Activated naive CD4-positive, alpha-beta T cell treated with anti-CD3 and anti-CD28 coated beads, Interleukin-2, amount 50 U/mL, for 24 hours (primary cell): Measurements from ENCODE around the gene CCNY.

Source experiments
- H3K27ac Mint-ChIP-seq: one replicate; pipeline ENCODE4 v1.8.0; 2021; ENCODE audit warnings: mild to moderate bottlenecking, mixed read lengths
- H3K27me3 Mint-ChIP-seq: one replicate; pipeline ENCODE4 v1.8.0; 2021; ENCODE audit warnings: mixed read lengths
- H3K36me3 Mint-ChIP-seq: one replicate; pipeline ENCODE4 v1.8.0; 2021; ENCODE audit warnings: mixed read lengths
- H3K4me1 Mint-ChIP-seq: one replicate; pipeline ENCODE4 v1.8.0; 2021; ENCODE audit warnings: mixed read lengths
- H3K4me3 Mint-ChIP-seq: one replicate; pipeline ENCODE4 v1.8.0; 2021; ENCODE audit warnings: mild to moderate bottlenecking, mixed read lengths
- H3K9me3 Mint-ChIP-seq: one replicate; pipeline ENCODE4 v1.8.0; 2021; ENCODE audit warnings: mixed read lengths

CCNY gene

DNA sequence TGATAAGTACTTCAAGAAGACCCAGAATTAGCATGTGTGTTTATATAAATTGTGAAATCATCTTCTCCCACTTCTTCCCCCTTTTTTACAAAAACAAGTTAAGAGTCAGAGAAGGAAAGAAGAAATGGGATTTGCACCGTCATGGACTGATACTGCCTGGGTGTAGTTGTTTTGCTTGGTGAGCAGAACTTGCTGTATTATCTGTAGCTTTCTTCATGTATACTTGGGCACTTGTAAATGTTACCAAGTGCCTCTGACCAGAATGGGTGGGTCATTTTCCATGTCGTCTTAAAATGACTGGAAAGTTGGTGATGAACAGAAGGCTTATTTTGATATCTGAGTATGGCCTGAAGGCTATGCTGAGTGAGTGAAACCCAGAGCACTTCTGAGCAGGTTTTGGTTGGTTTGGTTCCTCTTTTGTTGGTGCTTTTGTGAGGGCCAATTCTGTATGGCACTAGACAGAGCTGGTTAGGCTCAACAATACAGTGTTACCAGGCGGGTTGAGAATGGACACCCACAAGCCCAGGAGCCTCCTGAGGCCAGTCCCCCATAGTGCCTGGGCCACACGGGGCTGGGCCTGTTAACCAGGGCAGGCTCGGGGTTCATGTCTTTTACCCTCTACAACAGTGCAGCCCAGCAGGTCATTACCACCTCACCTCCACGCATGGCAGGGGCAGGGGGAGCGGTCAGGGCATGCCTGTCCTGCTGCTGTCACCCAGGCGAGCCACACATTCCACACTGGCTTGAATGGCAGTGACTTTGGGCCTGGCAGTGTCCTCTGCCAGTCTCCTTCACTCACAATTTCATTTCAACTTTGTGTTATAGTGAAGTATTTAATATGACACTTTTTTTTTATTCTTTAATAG, 115.1 kb downstream of the CCNY start:
- H3K4me1 Mint-ChIP-seq: peaks cover 85% of the 10 kb centered on the region
- H3K9me3 Mint-ChIP-seq: no peaks in the 10 kb centered on the region
- peak overlapping the region; percentile 71 for H3K27ac Mint-ChIP-seq
- no peak overlapping the region for H3K4me3 Mint-ChIP-seq
- H3K27me3 Mint-ChIP-seq: no peaks in the 10 kb centered on the region
- H3K36me3 Mint-ChIP-seq: peaks cover 6% of the 10 kb centered on the region

- Mint-ChIP-seq H3K27ac (no peak overlapping the region), H3K4me3 (no peak overlapping the region), H3K36me3 (peaks cover 3% of the 10 kb centered on the region), H3K4me1 (peaks cover 90% of the 10 kb centered on the region), H3K27me3 (no peaks in the 10 kb centered on the region), H3K9me3 (no peaks in the 10 kb centered on the region)
Measured at GRCh38 chr10:35452171-35452570, 115.9 kb downstream of the CCNY start.

DNA sequence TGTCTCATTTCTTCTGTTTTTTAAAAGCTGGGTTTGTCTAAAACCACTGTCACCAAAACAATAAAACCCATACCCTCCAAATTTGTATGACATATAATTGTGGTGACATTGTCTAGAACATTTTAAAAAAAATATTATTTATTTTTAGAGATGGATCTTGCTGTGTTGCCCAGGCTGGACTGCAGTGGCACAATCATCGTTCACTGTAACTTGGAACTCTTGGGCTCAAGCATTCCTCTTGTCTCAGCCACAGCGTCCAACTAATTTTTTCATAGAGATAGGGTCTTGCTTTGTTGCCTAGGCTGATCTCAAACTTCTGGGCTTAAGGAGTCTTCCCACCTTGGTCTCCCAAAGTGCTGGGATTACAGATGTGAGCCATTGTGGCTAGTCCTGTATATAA, 116.5 kb downstream of the CCNY start:
- H3K27ac Mint-ChIP-seq: no peak overlapping the region
- H3K36me3 Mint-ChIP-seq: peaks cover 3% of the 10 kb centered on the region
- no peak overlapping the region for H3K4me3 Mint-ChIP-seq
- H3K4me1 Mint-ChIP-seq: peaks cover 87% of the 10 kb centered on the region
- no peaks in the 10 kb centered on the region for H3K9me3 Mint-ChIP-seq
- H3K27me3 Mint-ChIP-seq: no peaks in the 10 kb centered on the region

DNA sequence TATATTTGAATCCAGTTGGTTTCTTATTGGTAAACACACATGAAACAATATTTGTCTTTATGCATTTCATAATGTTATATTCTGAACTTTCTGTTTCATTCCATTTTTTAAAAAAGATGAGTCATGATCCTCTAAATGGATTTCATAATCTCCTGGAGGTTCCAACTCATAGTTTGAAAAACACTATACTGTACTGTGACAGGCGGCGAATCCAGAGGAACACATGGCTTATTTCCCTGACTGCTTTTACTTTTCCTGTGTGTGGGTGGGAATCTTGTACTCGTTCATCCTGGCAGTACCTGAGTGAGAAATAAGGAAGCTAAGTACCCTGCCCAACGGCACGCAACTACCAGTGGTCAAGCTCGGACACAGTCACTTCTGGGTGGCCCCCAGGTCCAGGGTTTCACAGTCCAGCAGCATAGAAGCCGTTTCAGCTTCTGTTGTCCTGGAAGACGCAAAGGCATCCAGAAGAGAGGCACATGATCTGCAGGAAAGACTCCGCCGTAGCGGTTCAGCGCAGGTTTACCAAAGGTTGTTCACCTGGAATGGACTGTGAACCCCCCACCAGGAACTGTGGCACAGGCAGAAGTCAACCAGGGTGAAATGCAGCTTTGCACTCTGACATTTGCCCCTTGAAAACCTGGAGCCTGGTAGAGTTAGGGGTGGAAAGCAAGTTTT, 117.7 kb downstream of the CCNY start:
- peaks cover 3% of the 10 kb centered on the region for H3K36me3 Mint-ChIP-seq
- H3K27ac Mint-ChIP-seq: peak overlapping the region; percentile 30
- H3K9me3 Mint-ChIP-seq: no peaks in the 10 kb centered on the region
- H3K4me1 Mint-ChIP-seq: peaks cover 76% of the 10 kb centered on the region
- H3K27me3 Mint-ChIP-seq: no peaks in the 10 kb centered on the region
- no peak overlapping the region for H3K4me3 Mint-ChIP-seq

- peaks cover 3% of the 10 kb centered on the region for H3K36me3 Mint-ChIP-seq
- peaks cover 53% of the 10 kb centered on the region for H3K4me1 Mint-ChIP-seq
- H3K27ac Mint-ChIP-seq: no peak overlapping the region
- no peaks in the 10 kb centered on the region for H3K27me3 Mint-ChIP-seq
- H3K4me3 Mint-ChIP-seq: no peak overlapping the region
- H3K9me3 Mint-ChIP-seq: no peaks in the 10 kb centered on the region
Measured at GRCh38 chr10:35456153-35456720, 119.9 kb downstream of the CCNY start.

DNA sequence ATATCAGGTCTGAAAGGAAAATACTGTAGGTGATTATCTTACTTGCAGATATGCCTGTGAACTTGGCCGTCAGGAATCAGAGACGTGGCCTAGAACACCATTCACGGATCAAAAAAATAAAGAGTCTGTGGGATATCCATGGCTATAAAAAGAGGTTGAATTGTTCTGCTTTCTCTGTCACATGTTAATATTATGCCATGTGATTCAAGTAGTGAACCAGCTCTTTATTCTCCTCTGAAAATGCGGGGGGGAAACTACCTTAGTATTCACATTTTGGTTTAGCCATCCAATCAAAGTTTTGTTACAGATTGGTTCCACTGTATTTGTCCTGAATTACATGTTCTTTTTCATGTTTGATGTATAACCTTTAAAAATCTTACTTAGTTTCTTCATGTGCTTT, 120.5 kb downstream of the CCNY start:
- peaks cover 48% of the 10 kb centered on the region for H3K4me1 Mint-ChIP-seq
- no peaks in the 10 kb centered on the region for H3K27me3 Mint-ChIP-seq
- peak overlapping the region; percentile 10 for H3K27ac Mint-ChIP-seq
- peaks cover 3% of the 10 kb centered on the region for H3K36me3 Mint-ChIP-seq
- no peaks in the 10 kb centered on the region for H3K9me3 Mint-ChIP-seq
- H3K4me3 Mint-ChIP-seq: no peak overlapping the region

- H3K4me3 Mint-ChIP-seq: peak overlapping the region; percentile 70
- H3K27me3 Mint-ChIP-seq: no peaks in the 10 kb centered on the region
- H3K4me1 Mint-ChIP-seq: peaks cover 33% of the 10 kb centered on the region
- peaks cover 3% of the 10 kb centered on the region for H3K36me3 Mint-ChIP-seq
- H3K9me3 Mint-ChIP-seq: no peaks in the 10 kb centered on the region
- H3K27ac Mint-ChIP-seq: peak overlapping the region; percentile 81
Measured at GRCh38 chr10:35458500-35459448, 122.5 kb downstream of the CCNY start.

- Mint-ChIP-seq H3K36me3 (peaks cover 3% of the 10 kb centered on the region), H3K4me3 (peak overlapping the region; percentile 70)
Measured at GRCh38 chr10:35459449-35459847, 123.1 kb downstream of the CCNY start.

GRCh38 chr10:35460852-35461460, 124.6 kb downstream of the CCNY start:
- Mint-ChIP-seq H3K4me1 (peaks cover 15% of the 10 kb centered on the region), H3K27ac (peak overlapping the region; percentile 24), H3K9me3 (no peaks in the 10 kb centered on the region), H3K27me3 (no peaks in the 10 kb centered on the region), H3K36me3 (no peaks in the 10 kb centered on the region), H3K4me3 (no peak overlapping the region)

More at GRCh38 chr10:35459449-35459847, 123.1 kb downstream of the CCNY start:
- Mint-ChIP-seq H3K4me1 (peaks cover 30% of the 10 kb centered on the region), H3K27me3 (no peaks in the 10 kb centered on the region), H3K9me3 (no peaks in the 10 kb centered on the region), H3K27ac (peak overlapping the region; percentile 81)

GRCh38 chr10:35462491-35462934, 126.2 kb downstream of the CCNY start:
- H3K27ac Mint-ChIP-seq: no peak overlapping the region
- no peaks in the 10 kb centered on the region for H3K36me3 Mint-ChIP-seq
- H3K4me3 Mint-ChIP-seq: peak overlapping the region; percentile 41
- no peaks in the 10 kb centered on the region for H3K27me3 Mint-ChIP-seq
- H3K4me1 Mint-ChIP-seq: peaks cover 8% of the 10 kb centered on the region
- H3K9me3 Mint-ChIP-seq: no peaks in the 10 kb centered on the region

DNA sequence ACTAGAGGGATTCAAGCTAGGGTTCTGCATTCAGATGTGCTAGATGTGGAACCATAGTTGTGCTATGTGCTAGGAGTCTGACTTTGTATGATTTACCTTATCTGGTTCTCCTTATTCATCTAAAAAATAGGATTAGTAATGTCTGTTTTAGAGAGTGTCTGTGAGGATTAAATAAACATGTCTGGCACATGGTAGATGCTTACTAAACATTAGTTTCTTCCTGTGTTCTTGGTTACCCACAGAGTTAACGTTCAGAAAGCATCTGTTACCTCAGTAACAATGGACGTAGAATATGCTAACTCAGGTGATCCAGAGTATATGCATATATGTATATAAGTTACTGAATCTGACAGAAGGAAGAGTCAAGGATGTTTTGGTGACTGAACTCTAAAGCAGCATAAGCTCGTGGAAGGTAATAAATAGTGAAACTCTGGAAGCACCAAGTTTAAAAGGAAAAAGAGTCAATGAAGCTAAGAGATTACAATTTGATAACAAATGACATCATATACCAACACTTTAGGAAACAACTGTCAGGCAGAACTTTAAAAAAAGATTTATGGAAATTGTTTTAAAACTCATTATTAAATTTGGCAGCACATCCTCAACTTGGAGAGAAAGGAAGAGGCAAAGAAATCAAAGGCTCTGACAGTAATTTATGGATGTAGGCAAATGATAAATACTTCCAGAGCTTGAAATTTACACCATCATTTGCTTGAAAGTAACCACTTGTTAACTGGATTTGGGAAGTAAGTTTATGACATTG, 127.0 kb downstream of the CCNY start:
- Mint-ChIP-seq H3K36me3 (no peaks in the 10 kb centered on the region), H3K27me3 (no peaks in the 10 kb centered on the region), H3K9me3 (no peaks in the 10 kb centered on the region), H3K4me1 (peaks cover 16% of the 10 kb centered on the region), H3K4me3 (peak overlapping the region; percentile 41), H3K27ac (peak overlapping the region; percentile 26)

GRCh38 chr10:35463878-35464277, 127.6 kb downstream of the CCNY start:
- no peak overlapping the region for H3K4me3 Mint-ChIP-seq
- no peak overlapping the region for H3K27ac Mint-ChIP-seq
- peaks cover 22% of the 10 kb centered on the region for H3K4me1 Mint-ChIP-seq
- no peaks in the 10 kb centered on the region for H3K9me3 Mint-ChIP-seq
- no peaks in the 10 kb centered on the region for H3K36me3 Mint-ChIP-seq
- H3K27me3 Mint-ChIP-seq: no peaks in the 10 kb centered on the region

DNA sequence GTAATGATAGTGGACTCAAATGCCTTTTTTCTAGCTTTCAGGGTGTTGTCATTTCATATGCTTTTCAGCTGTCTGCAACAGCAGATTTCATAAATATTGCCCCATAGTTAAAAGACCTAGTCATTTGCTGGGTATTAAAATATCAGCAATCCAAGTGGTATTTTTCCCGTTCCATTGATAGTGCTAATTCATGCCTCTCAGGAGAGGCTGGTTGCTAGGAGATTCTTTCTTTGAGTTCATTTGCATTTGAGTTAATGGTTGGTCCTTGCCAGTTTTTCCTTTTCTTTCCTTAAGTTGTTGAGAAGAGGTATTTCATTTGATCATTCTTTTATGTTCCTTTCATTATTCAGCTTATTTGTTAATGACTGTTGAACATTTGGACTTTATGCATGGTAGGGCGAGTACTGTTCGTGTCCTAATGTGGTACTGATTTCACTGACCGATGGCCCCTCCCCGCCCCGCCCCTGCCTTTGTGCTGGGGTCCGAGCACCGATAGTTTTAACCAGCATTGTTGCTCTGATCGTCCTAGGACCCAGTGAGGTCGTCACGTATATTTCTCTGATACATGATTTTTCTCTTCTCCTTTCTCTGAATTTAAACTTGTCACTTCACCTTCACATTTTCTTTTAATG, 128.6 kb downstream of the CCNY start:
- no peaks in the 10 kb centered on the region for H3K9me3 Mint-ChIP-seq
- H3K27me3 Mint-ChIP-seq: no peaks in the 10 kb centered on the region
- H3K4me3 Mint-ChIP-seq: no peak overlapping the region
- no peaks in the 10 kb centered on the region for H3K36me3 Mint-ChIP-seq
- no peak overlapping the region for H3K27ac Mint-ChIP-seq
- peaks cover 33% of the 10 kb centered on the region for H3K4me1 Mint-ChIP-seq

- Mint-ChIP-seq H3K27ac (no peak overlapping the region), H3K4me1 (peaks cover 40% of the 10 kb centered on the region), H3K36me3 (no peaks in the 10 kb centered on the region), H3K9me3 (no peaks in the 10 kb centered on the region), H3K4me3 (no peak overlapping the region), H3K27me3 (no peaks in the 10 kb centered on the region)
Measured at GRCh38 chr10:35465673-35466072, 129.4 kb downstream of the CCNY start.
